ENCODE measurements around the gene MUC6. TPM values are rescaled to one million over a fixed set of nuclear protein-coding genes. Genes with fewer than 3 reads are reported as not detected.

Gene MUC6
- total RNA-seq, 4 donors from 2014 or later = not detected

GRCh38 chr11:1022411-1022810 is 14.1 kb downstream of the MUC6 start:
- intact Hi-C loops (cut with DNase I) = no loop called here
- 98% methylated on average over 7 of the region's 7 CpGs for WGBS
- DNase-seq (ENCODE audit: extremely low spot score) = no peak
- Histone ChIP-seq H3K27me3 (no peaks in the 10 kb centered on the region), H3K9me3 (no peaks in the 10 kb centered on the region), H3K4me3 (no peak overlapping the region), H3K4me1 (no peaks in the 10 kb centered on the region), H3K27ac (replicated peaks in 1 of 4) (no peak overlapping the region), H3K36me3 (peaks cover 0 to 22% (median 5%) of the 10 kb centered on the region in 4 donors)
- no peak for TF ChIP-seq EP300 (IDR thresholded peaks at IDR 0.05)
- no peak for TF ChIP-seq CTCF (IDR thresholded peaks at IDR 0.05)
- TF ChIP-seq POLR2A (IDR thresholded peaks at IDR 0.05; ENCODE audit: low read depth) = no peak
- TF ChIP-seq POLR2AphosphoS5 (IDR thresholded peaks at IDR 0.05) = no peak

- Histone ChIP-seq H3K27me3 (no peaks in the 10 kb centered on the region), H3K4me1 (no peaks in the 10 kb centered on the region), H3K36me3 (peaks cover 0 to 17% (median 5%) of the 10 kb centered on the region in 4 donors), H3K9me3 (no peaks in the 10 kb centered on the region), H3K27ac (replicated peaks in 1 of 4) (no peak overlapping the region), H3K4me3 (no peak overlapping the region)
- intact Hi-C loops (cut with DNase I) = no loop called here
- WGBS = 89% methylated on average over 10 of the region's 19 CpGs
- no peak for TF ChIP-seq POLR2A (IDR thresholded peaks at IDR 0.05; ENCODE audit: low read depth)
- TF ChIP-seq POLR2AphosphoS5 (IDR thresholded peaks at IDR 0.05) = no peak
- no peak for TF ChIP-seq EP300 (IDR thresholded peaks at IDR 0.05)
- TF ChIP-seq CTCF (IDR thresholded peaks at IDR 0.05) = no peak
- DNase-seq (ENCODE audit: extremely low spot score) = no peak
These were observed 16.2 kb downstream of the MUC6 start for GRCh38 chr11:1020211-1020905.

GRCh38 chr11:1019321-1019910 is 17.1 kb downstream of the MUC6 start:
- TF ChIP-seq POLR2A (IDR thresholded peaks at IDR 0.05; ENCODE audit: low read depth) = no peak
- no peak for TF ChIP-seq CTCF (IDR thresholded peaks at IDR 0.05)
- TF ChIP-seq POLR2AphosphoS5 (IDR thresholded peaks at IDR 0.05) = no peak
- TF ChIP-seq EP300 (IDR thresholded peaks at IDR 0.05) = no peak
- WGBS = 82% methylated on average over 18 of the region's 21 CpGs
- Histone ChIP-seq H3K9me3 (no peaks in the 10 kb centered on the region), H3K4me3 (no peak overlapping the region), H3K27me3 (no peaks in the 10 kb centered on the region), H3K4me1 (no peaks in the 10 kb centered on the region), H3K36me3 (peaks cover 0 to 19% (median 4%) of the 10 kb centered on the region in 4 donors), H3K27ac (replicated peaks in 1 of 4) (no peak overlapping the region)
- intact Hi-C loops (cut with DNase I) = no loop called here
- DNase-seq (ENCODE audit: extremely low spot score) = no peak

GRCh38 chr11:1018091-1018490 is 18.4 kb downstream of the MUC6 start:
- DNase-seq (ENCODE audit: extremely low spot score) = no peak
- TF ChIP-seq POLR2AphosphoS5 (IDR thresholded peaks at IDR 0.05) (no peak), CTCF (IDR thresholded peaks at IDR 0.05) (no peak), POLR2A (IDR thresholded peaks at IDR 0.05; ENCODE audit: low read depth) (no peak), EP300 (IDR thresholded peaks at IDR 0.05) (no peak)
- H3K9me3 ChIP-seq = no peaks in the 10 kb centered on the region
- no peaks in the 10 kb centered on the region for H3K4me1 ChIP-seq
- 81% methylated on average over 9 of the region's 9 CpGs for WGBS
- peaks cover 0 to 21% (median 8%) of the 10 kb centered on the region in 4 donors for H3K36me3 ChIP-seq
- intact Hi-C loops (cut with DNase I) = no loop called here
- no peaks in the 10 kb centered on the region for H3K27me3 ChIP-seq
- no peak overlapping the region for H3K27ac ChIP-seq (replicated peaks in 1 of 4)
- no peak overlapping the region for H3K4me3 ChIP-seq
